Measurements from ENCODE around the gene ZNF346. TPM values are rescaled to one million over a fixed set of nuclear protein-coding genes. Genes with fewer than 3 reads are reported as not detected.

The ZNF346 gene
- total RNA-seq, 4 donors from 2014 or later, result 13.9 to 29.0 (median 15.8) TPM

GRCh38 chr5:177049285-177049684, 26.8 kb downstream of the ZNF346 start:
- H3K36me3 ChIP-seq, result peaks cover 73% of the 10 kb centered on the region
- DNase-seq (ENCODE audit: low spot score in 2 of 2), result no peak
- WGBS, result 94% methylated on average over 5 of the region's 5 CpGs
- TF ChIP-seq POLR2A (IDR thresholded peaks at IDR 0.05) (no peak), CTCF (IDR thresholded peaks at IDR 0.05) (no peak), EP300 (IDR thresholded peaks at IDR 0.05) (no peak), POLR2AphosphoS5 (IDR thresholded peaks at IDR 0.05) (no peak)
- H3K27me3 ChIP-seq, result no peaks in the 10 kb centered on the region
- no peaks in the 10 kb centered on the region for H3K4me1 ChIP-seq
- H3K27ac ChIP-seq, result no peak overlapping the region
- no peaks in the 10 kb centered on the region for H3K9me3 ChIP-seq
- H3K4me3 ChIP-seq, result no peak overlapping the region

- H3K9me3 ChIP-seq, result no peaks in the 10 kb centered on the region
- WGBS, result 87% methylated on average over 6 of the region's 12 CpGs
- no peak overlapping the region for H3K4me3 ChIP-seq
- TF ChIP-seq POLR2AphosphoS5 (IDR thresholded peaks at IDR 0.05) (no peak), EP300 (IDR thresholded peaks at IDR 0.05) (no peak), POLR2A (IDR thresholded peaks at IDR 0.05) (no peak), CTCF (IDR thresholded peaks at IDR 0.05) (no peak)
- H3K27ac ChIP-seq, result no peak overlapping the region
- peaks cover 75% of the 10 kb centered on the region for H3K36me3 ChIP-seq
- no peaks in the 10 kb centered on the region for H3K27me3 ChIP-seq
- DNase-seq (ENCODE audit: low spot score in 2 of 2), result no peak
- no peaks in the 10 kb centered on the region for H3K4me1 ChIP-seq
These were observed 42.2 kb downstream of the ZNF346 start for GRCh38 chr5:177064500-177065277.

- H3K4me3 ChIP-seq, result no peak overlapping the region
- 80% methylated on average over 6 of the region's 6 CpGs for WGBS
- TF ChIP-seq EP300 (IDR thresholded peaks at IDR 0.05) (no peak), POLR2A (IDR thresholded peaks at IDR 0.05) (no peak), CTCF (IDR thresholded peaks at IDR 0.05) (no peak), POLR2AphosphoS5 (IDR thresholded peaks at IDR 0.05) (no peak)
- no peak for DNase-seq (ENCODE audit: low spot score in 2 of 2)
- no peak overlapping the region for H3K27ac ChIP-seq
- H3K4me1 ChIP-seq, result no peaks in the 10 kb centered on the region
- H3K9me3 ChIP-seq, result no peaks in the 10 kb centered on the region
- H3K36me3 ChIP-seq, result peaks cover 70% of the 10 kb centered on the region
- no peaks in the 10 kb centered on the region for H3K27me3 ChIP-seq
These were observed 43.0 kb downstream of the ZNF346 start for GRCh38 chr5:177065491-177065890.

GRCh38 chr5:177066224-177066623, 43.7 kb downstream of the ZNF346 start:
- Histone ChIP-seq H3K27ac (no peak overlapping the region), H3K4me3 (no peak overlapping the region), H3K9me3 (no peaks in the 10 kb centered on the region), H3K36me3 (peaks cover 69% of the 10 kb centered on the region), H3K27me3 (no peaks in the 10 kb centered on the region), H3K4me1 (peaks cover under 1% of the 10 kb centered on the region)
- TF ChIP-seq EP300 (IDR thresholded peaks at IDR 0.05) (no peak), CTCF (IDR thresholded peaks at IDR 0.05) (no peak), POLR2A (IDR thresholded peaks at IDR 0.05) (no peak), POLR2AphosphoS5 (IDR thresholded peaks at IDR 0.05) (no peak)
- no peak for DNase-seq (ENCODE audit: low spot score in 2 of 2)
- 92% methylated on average over 2 of the region's 2 CpGs for WGBS

- TF ChIP-seq CTCF (IDR thresholded peaks at IDR 0.05), result no peak
- TF ChIP-seq EP300 (IDR thresholded peaks at IDR 0.05), result no peak
- TF ChIP-seq POLR2AphosphoS5 (IDR thresholded peaks at IDR 0.05), result no peak
- TF ChIP-seq POLR2A (IDR thresholded peaks at IDR 0.05), result no peak
These were observed 45.0 kb downstream of the ZNF346 start for GRCh38 chr5:177067503-177067902.

More at GRCh38 chr5:177067503-177067902, 45.0 kb downstream of the ZNF346 start:
- no peak overlapping the region for H3K27ac ChIP-seq
- peaks cover 58% of the 10 kb centered on the region for H3K36me3 ChIP-seq
- no peak for DNase-seq (ENCODE audit: low spot score in 2 of 2)
- H3K9me3 ChIP-seq, result no peaks in the 10 kb centered on the region
- WGBS, result 97% methylated on average over 5 of the region's 5 CpGs
- H3K27me3 ChIP-seq, result no peaks in the 10 kb centered on the region
- no peak overlapping the region for H3K4me3 ChIP-seq
- peaks cover 6% of the 10 kb centered on the region for H3K4me1 ChIP-seq

Measured in suprapubic skin (tissue), 4 donors.